ENCODE results near the gene EGFL8.
"Not testable (repeated sequence)": the region's sequence is repeated elsewhere in the genome, so short reads cannot be mapped to it uniquely, and the experiment has no call there.

EGFL8 gene

GRCh38 chr6:32128751-32129296 is 35.6 kb upstream of the EGFL8 start:
- H3K27ac ChIP-seq (ENCODE audit: low read length) = no peak overlapping the region
- H3K9me3 ChIP-seq (ENCODE audit: control insufficient read depth, low read depth, low read length) = no peaks in the 10 kb centered on the region
- H3K4me1 ChIP-seq (ENCODE audit: control insufficient read depth, low read depth, low read length) = peaks cover 7% of the 10 kb centered on the region
- peaks cover under 1% of the 10 kb centered on the region for H3K27me3 ChIP-seq (ENCODE audit: control insufficient read depth, insufficient read depth, low read length)
- no peak overlapping the region for H3K9ac ChIP-seq (ENCODE audit: low read length)
- peaks cover 6% of the 10 kb centered on the region for H3K36me3 ChIP-seq (ENCODE audit: control insufficient read depth, low read depth, low read length)
- peak overlapping the region; percentile 79 for H3K4me3 ChIP-seq (ENCODE audit: low read length)

DNA sequence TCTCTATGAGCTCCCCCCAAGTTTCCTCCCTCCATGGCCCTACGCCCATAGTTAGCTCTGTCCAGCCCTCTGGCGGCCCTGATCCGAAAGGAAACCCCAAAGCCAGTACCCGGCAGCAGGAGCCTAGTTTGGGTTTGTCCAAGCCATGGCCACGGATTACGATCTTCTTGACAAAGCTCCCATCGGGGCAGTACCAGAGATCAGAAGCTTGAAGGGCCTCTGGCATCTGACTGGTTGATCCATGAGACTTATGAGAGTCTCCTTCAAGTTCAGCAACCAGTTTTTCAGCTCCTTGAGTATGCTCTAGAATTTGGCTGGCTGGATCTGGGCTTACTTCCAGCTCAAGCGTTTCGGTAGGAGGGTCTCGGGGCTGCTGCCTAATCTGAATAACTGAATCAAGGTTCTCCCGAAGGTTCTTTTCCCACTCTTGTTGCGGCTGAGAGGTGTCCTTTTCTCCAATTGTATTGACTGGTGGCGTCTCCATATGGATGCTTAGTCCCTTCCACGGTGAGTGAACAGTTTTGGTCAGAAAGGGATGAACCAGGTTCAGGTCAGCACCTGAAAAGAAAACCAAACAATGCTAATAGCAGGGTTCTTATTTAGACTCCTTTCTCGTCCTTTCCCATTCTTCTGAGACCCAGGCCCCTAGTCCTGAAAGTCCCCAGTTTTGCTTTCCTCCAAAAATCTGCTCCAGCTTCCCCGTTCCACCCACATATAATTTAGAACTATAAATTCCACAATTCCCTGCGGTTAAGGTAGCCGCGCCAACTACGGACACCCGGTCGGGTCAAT is 34.9 kb upstream of the EGFL8 start:
- peaks cover 6% of the 10 kb centered on the region for H3K36me3 ChIP-seq (ENCODE audit: control insufficient read depth, low read depth, low read length)
- peaks cover 5% of the 10 kb centered on the region for H3K27me3 ChIP-seq (ENCODE audit: control insufficient read depth, insufficient read depth, low read length)
- H3K9ac ChIP-seq (ENCODE audit: low read length) = peak overlapping the region; percentile 61
- H3K4me3 ChIP-seq (ENCODE audit: low read length) = peak overlapping the region; percentile 79
- H3K4me1 ChIP-seq (ENCODE audit: control insufficient read depth, low read depth, low read length) = peaks cover 7% of the 10 kb centered on the region
- H3K9me3 ChIP-seq (ENCODE audit: control insufficient read depth, low read depth, low read length) = no peaks in the 10 kb centered on the region
- H3K27ac ChIP-seq (ENCODE audit: low read length) = peak overlapping the region; percentile 8

GRCh38 chr6:32131439-32131948 is 32.9 kb upstream of the EGFL8 start:
- H3K4me3 ChIP-seq (ENCODE audit: low read length) = no peak overlapping the region
- no peak overlapping the region for H3K9ac ChIP-seq (ENCODE audit: low read length)
- peaks cover 7% of the 10 kb centered on the region for H3K4me1 ChIP-seq (ENCODE audit: control insufficient read depth, low read depth, low read length)
- H3K27ac ChIP-seq (ENCODE audit: low read length) = no peak overlapping the region
- H3K36me3 ChIP-seq (ENCODE audit: control insufficient read depth, low read depth, low read length) = no peaks in the 10 kb centered on the region
- peaks cover 5% of the 10 kb centered on the region for H3K27me3 ChIP-seq (ENCODE audit: control insufficient read depth, insufficient read depth, low read length)
- H3K9me3 ChIP-seq (ENCODE audit: control insufficient read depth, low read depth, low read length) = no peaks in the 10 kb centered on the region

GRCh38 chr6:32132110-32132509 is 32.3 kb upstream of the EGFL8 start:
- Histone ChIP-seq H3K27me3 (ENCODE audit: control insufficient read depth, insufficient read depth, low read length) (peaks cover 5% of the 10 kb centered on the region), H3K36me3 (ENCODE audit: control insufficient read depth, low read depth, low read length) (no peaks in the 10 kb centered on the region), H3K4me3 (ENCODE audit: low read length) (no peak overlapping the region), H3K9ac (ENCODE audit: low read length) (no peak overlapping the region), H3K27ac (ENCODE audit: low read length) (no peak overlapping the region), H3K4me1 (ENCODE audit: control insufficient read depth, low read depth, low read length) (peaks cover 7% of the 10 kb centered on the region), H3K9me3 (ENCODE audit: control insufficient read depth, low read depth, low read length) (no peaks in the 10 kb centered on the region)

DNA sequence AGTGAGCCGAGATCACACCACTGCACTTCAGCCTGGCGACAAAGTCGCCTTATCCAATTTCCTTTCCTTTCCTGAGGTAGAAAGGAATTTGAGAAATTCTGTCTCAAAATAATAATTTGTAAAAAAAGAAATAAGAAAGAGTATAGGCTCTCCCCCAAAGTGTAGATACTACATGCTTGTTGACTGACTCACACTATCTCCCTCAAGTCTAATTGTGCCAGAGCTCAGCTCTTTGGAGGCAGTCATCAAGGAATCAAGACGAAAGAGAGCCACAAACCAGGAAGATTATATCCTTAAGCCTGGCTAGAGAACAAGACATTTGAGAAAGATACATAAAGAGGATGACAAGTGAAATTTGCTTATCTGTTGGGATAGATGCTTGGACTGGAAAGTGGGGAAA is 30.6 kb upstream of the EGFL8 start:
- Histone ChIP-seq H3K36me3 (ENCODE audit: control insufficient read depth, low read depth, low read length) (no peaks in the 10 kb centered on the region), H3K27me3 (ENCODE audit: control insufficient read depth, insufficient read depth, low read length) (peaks cover 5% of the 10 kb centered on the region), H3K9ac (ENCODE audit: low read length) (no peak overlapping the region), H3K4me1 (ENCODE audit: control insufficient read depth, low read depth, low read length) (peaks cover 7% of the 10 kb centered on the region), H3K9me3 (ENCODE audit: control insufficient read depth, low read depth, low read length) (no peaks in the 10 kb centered on the region), H3K4me3 (ENCODE audit: low read length) (no peak overlapping the region), H3K27ac (ENCODE audit: low read length) (no peak overlapping the region)

DNA sequence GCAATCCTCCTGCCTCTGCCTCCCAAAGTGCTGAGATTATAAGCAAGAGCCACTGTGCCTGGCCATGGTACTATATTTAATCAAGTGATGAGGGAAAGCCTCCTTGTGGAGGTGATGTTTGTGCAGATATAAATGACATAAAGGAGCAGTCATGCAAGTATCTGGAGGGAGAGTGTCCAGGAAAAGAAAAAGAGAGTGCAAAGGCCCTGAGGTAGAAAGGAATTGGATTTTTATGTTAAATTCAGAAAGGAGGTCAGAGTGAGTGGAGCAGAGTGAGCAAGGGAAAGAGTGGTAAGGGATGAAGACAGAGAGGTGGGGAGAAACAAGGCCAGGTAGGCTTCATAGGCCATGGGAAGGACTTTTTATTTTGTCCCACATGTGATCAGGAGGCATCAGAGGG is 26.9 kb upstream of the EGFL8 start:
- Histone ChIP-seq H3K27me3 (ENCODE audit: control insufficient read depth, insufficient read depth, low read length) (peaks cover 5% of the 10 kb centered on the region), H3K27ac (ENCODE audit: low read length) (no peak overlapping the region), H3K36me3 (ENCODE audit: control insufficient read depth, low read depth, low read length) (no peaks in the 10 kb centered on the region), H3K4me3 (ENCODE audit: low read length) (no peak overlapping the region), H3K9ac (ENCODE audit: low read length) (no peak overlapping the region), H3K4me1 (ENCODE audit: control insufficient read depth, low read depth, low read length) (no peaks in the 10 kb centered on the region), H3K9me3 (ENCODE audit: control insufficient read depth, low read depth, low read length) (no peaks in the 10 kb centered on the region)

GRCh38 chr6:32139590-32139989 is 24.8 kb upstream of the EGFL8 start:
- Histone ChIP-seq H3K27me3 (ENCODE audit: control insufficient read depth, insufficient read depth, low read length) (no peaks in the 10 kb centered on the region), H3K27ac (ENCODE audit: low read length) (no peak overlapping the region), H3K9me3 (ENCODE audit: control insufficient read depth, low read depth, low read length) (no peaks in the 10 kb centered on the region), H3K36me3 (ENCODE audit: control insufficient read depth, low read depth, low read length) (no peaks in the 10 kb centered on the region), H3K9ac (ENCODE audit: low read length) (no peak overlapping the region), H3K4me1 (ENCODE audit: control insufficient read depth, low read depth, low read length) (no peaks in the 10 kb centered on the region), H3K4me3 (ENCODE audit: low read length) (no peak overlapping the region)

DNA sequence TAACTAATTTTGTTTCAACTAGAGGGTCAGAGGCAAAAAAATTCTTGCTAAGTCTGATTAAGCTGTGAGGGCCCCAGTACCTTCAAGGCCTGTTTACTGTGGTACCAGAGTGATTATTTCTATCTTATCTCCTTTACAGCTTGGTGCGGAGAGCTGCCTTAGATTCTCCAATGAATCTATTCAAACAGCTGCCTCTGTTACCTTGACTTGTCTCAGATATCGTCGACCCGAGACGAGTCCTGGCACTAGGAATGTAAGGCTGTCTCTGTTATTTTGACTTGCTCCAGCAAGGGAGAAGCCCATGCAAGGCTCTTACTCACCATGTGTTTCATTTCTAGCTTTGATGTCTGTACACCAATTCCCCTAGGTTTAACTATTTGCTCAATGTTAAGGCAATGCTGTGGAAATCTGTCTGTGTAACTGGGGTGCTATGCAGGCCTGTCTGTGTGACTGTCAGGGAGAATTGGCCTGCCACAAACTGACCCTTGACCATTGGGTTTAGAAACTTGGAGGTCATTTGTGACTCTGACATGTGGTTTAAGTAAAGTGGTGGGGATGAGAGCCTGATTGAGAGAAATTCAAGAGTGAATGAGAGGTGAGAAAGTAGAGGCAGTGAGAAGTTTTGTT is 23.9 kb upstream of the EGFL8 start:
- no peaks in the 10 kb centered on the region for H3K36me3 ChIP-seq (ENCODE audit: control insufficient read depth, low read depth, low read length)
- H3K27me3 ChIP-seq (ENCODE audit: control insufficient read depth, insufficient read depth, low read length) = no peaks in the 10 kb centered on the region
- H3K27ac ChIP-seq (ENCODE audit: low read length) = no peak overlapping the region
- no peak overlapping the region for H3K9ac ChIP-seq (ENCODE audit: low read length)
- no peak overlapping the region for H3K4me3 ChIP-seq (ENCODE audit: low read length)
- H3K9me3 ChIP-seq (ENCODE audit: control insufficient read depth, low read depth, low read length) = no peaks in the 10 kb centered on the region
- H3K4me1 ChIP-seq (ENCODE audit: control insufficient read depth, low read depth, low read length) = no peaks in the 10 kb centered on the region

- not testable (repeated sequence) for H3K27ac ChIP-seq (ENCODE audit: low read length); H3K27me3 ChIP-seq (ENCODE audit: control insufficient read depth, insufficient read depth, low read length); H3K4me3 ChIP-seq (ENCODE audit: low read length); H3K4me1 ChIP-seq (ENCODE audit: control insufficient read depth, low read depth, low read length); H3K9ac ChIP-seq (ENCODE audit: low read length); H3K9me3 ChIP-seq (ENCODE audit: control insufficient read depth, low read depth, low read length); H3K36me3 ChIP-seq (ENCODE audit: control insufficient read depth, low read depth, low read length)
Observed at GRCh38 chr6:32144238-32144637, 20.2 kb upstream of the EGFL8 start.

- Histone ChIP-seq H3K27me3 (ENCODE audit: control insufficient read depth, insufficient read depth, low read length) (peaks cover 19% of the 10 kb centered on the region), H3K9me3 (ENCODE audit: control insufficient read depth, low read depth, low read length) (no peaks in the 10 kb centered on the region), H3K9ac (ENCODE audit: low read length) (no peak overlapping the region), H3K36me3 (ENCODE audit: control insufficient read depth, low read depth, low read length) (no peaks in the 10 kb centered on the region), H3K27ac (ENCODE audit: low read length) (no peak overlapping the region), H3K4me1 (ENCODE audit: control insufficient read depth, low read depth, low read length) (peaks cover 9% of the 10 kb centered on the region), H3K4me3 (ENCODE audit: low read length) (no peak overlapping the region)
Observed at GRCh38 chr6:32146287-32146686, 18.1 kb upstream of the EGFL8 start.

DNA sequence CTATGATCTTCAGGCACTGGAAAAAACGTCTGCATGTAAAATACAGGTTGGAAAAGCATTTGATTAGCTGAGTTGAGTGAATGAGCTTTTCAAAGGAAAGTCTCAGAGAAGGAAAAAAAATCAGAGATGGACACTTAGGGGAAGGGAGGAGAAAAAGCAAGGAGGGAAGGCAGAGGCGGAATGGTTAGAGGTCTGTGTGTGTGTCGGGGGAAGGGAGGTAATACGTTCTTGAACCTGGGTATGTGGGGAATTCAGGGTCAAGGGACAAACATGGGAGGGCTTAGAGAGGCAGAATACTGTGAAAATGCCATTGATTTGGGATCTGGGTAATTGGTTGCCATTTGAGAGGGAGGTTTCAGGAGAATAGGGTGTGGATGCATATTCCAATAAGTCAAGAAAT is 17.7 kb upstream of the EGFL8 start:
- Histone ChIP-seq H3K9me3 (ENCODE audit: control insufficient read depth, low read depth, low read length) (no peaks in the 10 kb centered on the region), H3K27me3 (ENCODE audit: control insufficient read depth, insufficient read depth, low read length) (peaks cover 21% of the 10 kb centered on the region), H3K9ac (ENCODE audit: low read length) (no peak overlapping the region), H3K4me3 (ENCODE audit: low read length) (no peak overlapping the region), H3K27ac (ENCODE audit: low read length) (no peak overlapping the region), H3K36me3 (ENCODE audit: control insufficient read depth, low read depth, low read length) (no peaks in the 10 kb centered on the region), H3K4me1 (ENCODE audit: control insufficient read depth, low read depth, low read length) (peaks cover 12% of the 10 kb centered on the region)

All from iPS-18a (cell line).